Measurements from ENCODE around the gene IFIH1.

DNA sequence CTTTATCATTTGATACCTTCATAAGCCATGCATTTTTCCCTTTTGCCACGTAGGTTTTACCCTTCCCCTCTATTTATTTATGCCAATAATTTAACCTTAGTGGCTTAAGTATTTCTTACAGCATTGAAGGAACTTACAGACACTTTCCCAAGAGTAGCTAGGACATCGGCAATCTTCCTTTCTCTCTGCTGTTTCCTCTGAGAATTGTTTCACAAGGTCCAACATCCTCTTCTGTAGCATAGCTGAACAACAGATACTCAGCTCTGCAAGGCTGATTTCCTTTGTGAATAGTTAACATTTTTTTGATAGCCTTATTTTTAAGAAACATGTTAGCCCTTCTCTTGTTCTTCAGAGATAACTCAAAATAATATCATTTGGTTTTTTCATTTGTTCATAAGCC lies 24.4 kb upstream of the IFIH1 start:
- TF ChIP-seq, protein P1, sequence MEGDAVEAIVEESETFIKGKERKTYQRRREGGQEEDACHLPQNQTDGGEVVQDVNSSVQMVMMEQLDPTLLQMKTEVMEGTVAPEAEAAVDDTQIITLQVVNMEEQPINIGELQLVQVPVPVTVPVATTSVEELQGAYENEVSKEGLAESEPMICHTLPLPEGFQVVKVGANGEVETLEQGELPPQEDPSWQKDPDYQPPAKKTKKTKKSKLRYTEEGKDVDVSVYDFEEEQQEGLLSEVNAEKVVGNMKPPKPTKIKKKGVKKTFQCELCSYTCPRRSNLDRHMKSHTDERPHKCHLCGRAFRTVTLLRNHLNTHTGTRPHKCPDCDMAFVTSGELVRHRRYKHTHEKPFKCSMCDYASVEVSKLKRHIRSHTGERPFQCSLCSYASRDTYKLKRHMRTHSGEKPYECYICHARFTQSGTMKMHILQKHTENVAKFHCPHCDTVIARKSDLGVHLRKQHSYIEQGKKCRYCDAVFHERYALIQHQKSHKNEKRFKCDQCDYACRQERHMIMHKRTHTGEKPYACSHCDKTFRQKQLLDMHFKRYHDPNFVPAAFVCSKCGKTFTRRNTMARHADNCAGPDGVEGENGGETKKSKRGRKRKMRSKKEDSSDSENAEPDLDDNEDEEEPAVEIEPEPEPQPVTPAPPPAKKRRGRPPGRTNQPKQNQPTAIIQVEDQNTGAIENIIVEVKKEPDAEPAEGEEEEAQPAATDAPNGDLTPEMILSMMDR (conservative IDR thresholded peaks at IDR 0.05 in 1 of 2, IDR thresholded peaks at IDR 0.05 in 1 of 2; ENCODE audit: extremely low read depth in 1 of 2, insufficient read depth in 1 of 2, low read depth in 1 of 2, low read length in 2 of 2): no peak
- no peak for TF ChIP-seq EZH2 (IDR thresholded peaks at IDR 0.05; ENCODE audit: borderline replicate concordance, low read length)

Data from mammary epithelial cell (primary cell).